HG02973 (cell line): ENCODE data around the gene CNTNAP4.

Experiments used
- ATAC-seq: cut with Tn5 transposase; IDR thresholded peaks from one replicate; pipeline ENCODE4 v1.9.1; 2021; ENCODE audit warnings: moderate library complexity; ENCODE audit not compliant: unreplicated experiment

Gene CNTNAP4

DNA sequence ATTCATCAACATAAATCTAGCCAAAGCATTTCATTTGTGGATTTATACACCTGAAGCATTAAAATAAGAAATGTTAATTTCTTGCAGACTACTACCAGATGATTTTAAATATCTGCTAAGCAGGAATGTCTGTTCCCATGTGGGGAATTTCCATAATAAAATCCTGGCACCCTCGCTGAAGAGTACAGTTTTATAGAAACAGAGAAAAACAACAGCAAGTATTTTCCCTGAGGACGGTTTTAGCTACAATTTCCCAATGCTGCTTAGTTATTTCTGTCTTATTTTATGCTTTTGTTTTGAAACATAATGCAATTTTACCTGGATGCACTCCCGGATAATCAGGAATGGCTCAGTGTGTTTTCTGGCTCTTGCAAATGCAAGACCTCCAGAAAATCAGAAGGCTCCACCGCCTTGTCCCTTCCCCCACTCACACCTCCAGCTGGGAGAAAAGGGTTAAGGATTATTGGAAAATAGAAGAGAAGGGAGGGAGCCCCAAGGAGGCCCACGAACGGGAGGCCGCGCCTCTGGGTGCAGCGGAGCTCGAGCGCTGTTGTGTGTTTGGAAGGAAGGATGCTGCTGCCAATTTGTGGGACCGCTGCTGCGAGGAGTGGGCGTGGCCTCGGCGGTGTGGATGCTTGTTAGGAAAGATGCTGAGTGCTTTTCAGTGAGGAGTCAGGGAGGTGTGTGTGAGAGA lies at the start of gene CNTNAP4:
Gene CNTNAP4 (plus strand): TSS at position 657 of the 694 bp plus-strand sequence. CDS start 262 bp downstream, outside the sequence.
- ATAC-seq: no peak

- no peak for ATAC-seq
Measured at GRCh38 chr16:76228546-76229146, 48.6 kb upstream of the CNTNAP4 start.

- no peak for ATAC-seq
Measured at GRCh38 chr16:76232704-76233103, 44.5 kb upstream of the CNTNAP4 start.

DNA sequence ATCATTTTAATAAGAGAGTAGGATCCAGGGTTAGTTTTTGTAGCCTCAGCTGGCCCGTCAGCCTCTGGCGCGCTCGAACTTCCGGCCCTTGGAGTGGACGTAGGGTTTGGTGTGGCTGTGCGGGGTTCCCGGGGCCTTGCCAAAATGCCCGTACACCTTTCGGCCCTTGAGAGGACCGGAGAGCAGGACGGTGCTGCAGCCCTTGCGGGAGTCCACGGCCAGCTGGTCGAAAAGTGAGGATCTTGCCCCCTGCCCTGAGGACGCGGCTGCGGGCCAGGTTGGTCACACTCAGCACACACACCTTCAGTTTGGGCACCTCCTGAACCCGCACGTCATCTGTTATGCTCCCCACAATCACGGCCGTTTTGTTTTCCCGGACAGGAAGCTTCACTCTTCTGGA lies 42.2 kb upstream of the CNTNAP4 start:
- no peak for ATAC-seq

DNA sequence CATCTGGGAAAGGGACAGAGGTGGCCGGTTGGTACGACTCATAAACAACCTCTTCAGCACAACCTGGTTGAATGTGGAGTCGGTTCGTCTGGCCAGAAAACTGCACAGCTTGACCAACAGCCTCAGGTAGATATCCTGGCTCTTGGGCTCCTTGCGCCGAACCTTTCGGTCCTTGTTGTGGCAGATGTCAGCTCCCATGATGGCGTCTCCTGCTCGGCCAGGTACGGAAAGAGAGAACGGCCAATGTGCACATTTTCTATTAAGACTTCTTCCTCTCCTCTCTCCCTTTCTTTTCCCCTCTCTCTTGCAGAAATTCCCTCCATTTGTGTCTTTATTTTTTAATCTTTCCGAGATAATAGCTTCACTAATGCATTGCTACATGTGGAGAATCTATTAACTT lies 41.8 kb upstream of the CNTNAP4 start:
- ATAC-seq: no peak

- ATAC-seq: no peak
Measured at GRCh38 chr16:76237471-76237870, 39.7 kb upstream of the CNTNAP4 start.

DNA sequence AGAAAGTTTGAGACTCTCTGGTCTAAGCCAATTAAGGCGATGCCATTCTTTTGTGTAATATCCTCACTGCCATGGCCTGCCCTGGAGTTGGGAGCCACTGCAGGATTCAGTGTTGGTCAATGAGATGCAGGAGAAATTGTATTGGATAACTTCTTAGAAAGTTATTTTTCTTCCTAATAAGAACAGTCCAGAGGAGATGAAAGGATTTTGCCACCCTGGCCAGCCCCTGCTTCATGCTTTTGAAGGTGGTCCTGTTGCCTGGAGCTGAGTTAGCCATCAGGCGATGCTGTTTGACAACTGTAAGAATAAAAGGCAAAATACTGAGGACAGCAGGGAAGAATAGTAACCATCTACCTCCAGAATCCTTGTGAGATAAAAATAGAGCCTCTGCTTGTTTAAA lies 35.4 kb upstream of the CNTNAP4 start:
- ATAC-seq: no peak

DNA sequence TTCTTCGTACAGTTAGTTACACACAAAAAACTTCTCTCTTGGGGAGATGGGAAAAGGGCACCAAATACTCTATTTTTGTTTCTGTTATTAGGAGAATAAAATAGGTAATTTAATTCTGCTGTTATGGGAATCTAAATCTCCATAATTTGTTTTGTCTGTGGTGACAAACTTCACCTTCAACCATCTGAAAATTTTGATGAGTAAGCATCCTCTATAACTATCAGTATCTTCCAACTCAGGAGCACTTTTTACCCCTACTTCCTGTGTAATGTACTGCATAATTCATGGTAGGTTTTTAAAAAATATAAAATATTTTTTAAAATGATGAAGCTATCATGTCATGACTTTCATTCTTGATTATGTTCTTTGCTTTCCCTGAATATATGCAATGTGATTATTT lies 33.6 kb upstream of the CNTNAP4 start:
- ATAC-seq: no peak

DNA sequence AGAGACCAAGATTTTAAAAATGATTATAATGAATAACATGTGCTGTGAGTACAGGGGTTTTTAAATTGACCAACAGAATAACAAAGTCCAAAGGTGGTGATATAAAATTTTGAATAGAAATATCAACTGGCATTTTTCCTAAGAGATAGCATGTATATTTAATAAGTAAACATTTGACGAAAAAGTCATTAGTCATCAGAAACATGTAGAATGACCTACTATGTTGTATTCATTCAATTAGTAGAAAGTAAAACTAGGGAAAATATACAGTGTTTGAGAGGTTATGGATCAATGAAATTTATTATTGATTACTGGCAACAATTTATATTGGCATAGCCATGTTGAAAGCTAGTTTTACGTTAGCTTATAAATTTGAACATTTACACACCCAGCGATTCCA lies 30.6 kb upstream of the CNTNAP4 start:
- ATAC-seq: no peak

DNA sequence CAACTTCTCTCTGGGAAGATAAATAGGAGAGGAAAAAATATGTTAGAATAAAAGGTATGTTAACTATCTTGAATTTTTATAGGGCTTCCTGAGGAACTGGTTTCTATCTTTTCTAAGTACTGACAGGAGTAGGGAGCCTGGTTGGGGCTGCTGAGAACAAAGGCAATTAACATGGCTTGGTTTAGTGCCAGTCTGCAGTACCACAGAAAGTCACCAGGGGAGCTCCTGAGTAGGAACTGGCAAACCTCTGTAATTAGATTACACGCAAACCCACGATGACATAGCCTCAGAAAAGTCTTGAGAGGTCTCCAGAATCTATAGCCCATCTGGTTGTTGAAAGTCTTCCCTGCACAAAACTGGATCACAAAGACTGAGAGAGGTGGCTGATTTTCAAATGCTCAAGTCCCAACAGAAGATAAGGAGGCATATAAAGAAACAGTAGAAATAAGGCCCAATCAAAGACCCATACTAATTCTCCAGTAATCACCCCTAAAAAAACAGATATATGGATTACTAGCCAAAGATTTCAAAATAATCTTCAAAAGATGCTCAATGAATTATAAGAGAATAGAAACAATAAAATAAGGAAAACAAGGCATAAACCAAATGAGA lies 11.7 kb upstream of the CNTNAP4 start:
- peak; percentile 75 for ATAC-seq

DNA sequence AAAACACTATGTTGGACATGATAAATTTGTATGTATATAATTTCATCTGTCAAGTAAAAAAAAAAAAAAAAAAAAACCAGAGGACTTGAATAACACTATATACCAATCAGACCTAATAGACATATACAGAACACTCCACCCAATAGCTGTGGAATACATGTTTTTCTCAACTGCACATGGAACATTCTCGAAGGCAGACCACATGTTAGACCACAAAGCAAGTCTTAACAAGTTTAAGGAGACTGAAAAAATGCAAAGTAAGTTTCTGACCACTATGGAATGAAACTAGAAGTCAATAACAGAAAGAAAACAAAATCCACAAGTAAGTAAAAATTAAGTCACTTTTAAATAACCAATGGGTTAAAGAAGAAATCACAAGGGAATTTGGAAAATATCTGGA lies 8.4 kb upstream of the CNTNAP4 start:
- no peak for ATAC-seq

GRCh38 chr16:76277460-76278030 lies 344 bp downstream of the CNTNAP4 start:
- no peak for ATAC-seq

GRCh38 chr16:76278086-76278485 lies 885 bp downstream of the CNTNAP4 start:
- no peak for ATAC-seq

GRCh38 chr16:76278980-76279379 lies 1.8 kb downstream of the CNTNAP4 start:
- ATAC-seq: no peak

DNA sequence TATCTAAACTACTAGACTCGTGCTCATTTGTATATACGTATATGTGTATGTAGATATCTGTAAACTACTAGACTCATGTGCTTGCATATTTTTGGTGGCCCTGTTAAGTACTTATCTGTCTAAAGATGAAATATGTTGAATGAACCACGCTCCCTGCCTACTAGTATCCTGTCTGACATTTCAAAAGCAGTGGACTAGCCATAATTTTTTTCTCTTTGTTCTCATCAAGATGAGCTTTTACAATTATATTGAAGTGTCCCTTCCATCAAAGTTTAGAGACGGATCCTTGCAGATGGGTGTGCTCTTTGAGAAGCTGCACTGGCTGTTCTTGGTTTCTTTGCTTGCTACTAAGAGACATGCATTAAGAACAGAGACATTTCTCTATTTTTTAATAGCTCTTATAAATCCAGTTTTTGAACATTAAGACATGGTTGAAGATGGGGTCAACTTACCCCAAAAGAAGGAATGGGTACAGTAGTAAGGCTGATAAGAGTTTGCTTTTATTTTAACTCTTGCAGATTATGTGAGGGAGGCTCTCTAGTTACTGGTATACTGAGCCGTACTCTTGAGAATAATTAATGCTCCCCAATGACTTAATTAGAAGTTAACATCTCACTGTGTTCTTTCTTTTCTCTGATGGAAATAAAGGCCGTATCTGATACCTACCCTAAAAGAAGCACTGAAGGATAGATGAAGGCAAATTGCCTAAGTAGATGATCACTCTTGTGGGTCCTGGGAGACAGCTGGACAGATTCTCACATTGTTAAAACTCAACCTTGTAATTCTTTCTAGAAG lies 3.4 kb downstream of the CNTNAP4 start:
- ATAC-seq: no peak

DNA sequence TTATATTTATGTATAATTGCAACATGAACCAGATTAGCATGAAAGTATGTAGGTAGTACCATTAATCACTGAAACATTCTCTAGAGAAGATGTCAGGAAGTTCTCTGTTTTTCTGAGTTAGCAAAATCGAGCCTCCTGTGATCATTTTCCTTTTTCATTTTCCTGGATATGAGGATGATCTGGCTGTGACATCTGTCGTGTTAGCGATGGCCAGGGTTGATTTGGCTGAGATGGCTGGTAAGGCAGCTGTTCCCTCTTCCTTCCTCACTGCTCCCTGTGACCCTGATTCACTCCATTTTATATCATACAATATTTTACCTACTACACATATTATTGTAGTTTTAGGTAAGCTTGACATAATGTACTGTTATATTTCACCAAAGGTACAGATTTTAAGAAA lies 10.3 kb downstream of the CNTNAP4 start:
- no peak for ATAC-seq

DNA sequence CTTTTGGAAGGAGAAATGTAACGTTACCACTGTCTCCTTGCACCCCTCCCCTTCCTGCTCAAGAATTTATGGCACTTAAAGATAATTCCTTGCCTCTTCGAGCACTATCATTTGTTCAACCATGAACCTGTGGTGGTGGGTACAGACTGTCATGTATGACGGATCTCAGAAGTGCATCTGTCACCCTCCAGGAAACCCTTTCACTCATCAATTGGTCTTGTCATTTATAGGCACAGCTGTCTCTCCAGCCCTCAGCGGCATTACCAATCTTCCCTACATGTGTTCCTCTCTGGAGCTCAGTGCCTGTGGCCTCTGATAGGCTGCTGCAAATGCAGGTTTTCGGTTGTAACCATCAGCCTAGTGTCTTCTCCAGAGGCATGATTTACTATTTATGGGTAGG lies 15.0 kb downstream of the CNTNAP4 start:
- ATAC-seq: no peak

DNA sequence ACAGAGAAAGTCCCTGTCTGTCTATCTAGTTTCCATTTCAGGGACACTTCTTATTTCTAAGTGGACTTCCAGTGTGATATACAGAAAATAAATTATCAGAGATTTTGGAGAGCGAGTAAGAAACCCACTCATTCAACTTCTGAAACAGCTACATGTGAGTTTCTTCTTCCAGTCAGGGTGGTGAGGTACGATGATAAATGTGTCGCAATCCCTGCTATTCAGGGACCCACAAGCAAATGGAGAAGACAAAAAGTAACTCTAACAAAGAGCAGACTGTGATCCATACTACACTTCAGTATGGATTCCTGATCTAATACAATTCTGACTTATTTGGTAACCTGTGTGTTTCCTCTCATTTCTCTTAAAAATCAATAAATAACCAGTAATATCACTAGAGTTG lies 16.8 kb downstream of the CNTNAP4 start:
- no peak for ATAC-seq

- no peak for ATAC-seq
Measured at GRCh38 chr16:76294396-76295214, 17.4 kb downstream of the CNTNAP4 start.

- ATAC-seq: no peak
Measured at GRCh38 chr16:76297941-76298340, 20.7 kb downstream of the CNTNAP4 start.
